GM12878 (cell line): ENCODE data around the gene SLC6A2. TPM values are rescaled to one million over a fixed set of nuclear protein-coding genes. Genes with fewer than 3 reads are reported as not detected.

Experiments used
- ATAC-seq: fragments of 200-7000 bp; cut with Tn5 transposase; 3 replicates; pipeline ENCODE4 v1.9.1; 2020; ENCODE audit warnings: mild to moderate bottlenecking, moderate library complexity
- BruUV-seq: library from RNA; stranded (reverse); fragments of 400-500 nt; replicated peaks from 2 replicates; lab custom pipeline; 2021; lab: Mats Ljungman, UMichigan
- CTCF ChIA-PET: fragments of 300-600 bp; sonication (Branson Sonifier 250); formaldehyde crosslinking; extraction: SDS; loops from one replicate; lab custom pipeline; 2021; ENCODE audit warnings: inconsistent platforms; lab: Yijun Ruan, JAX
- POLR2A ChIA-PET: fragments of 350-600 bp; formaldehyde crosslinking; extraction: SDS; loops from one replicate; lab custom pipeline; 2021; ENCODE audit warnings: inconsistent platforms; lab: Charles Lee
- RAD21 ChIA-PET: fragments of 300-600 bp; sonication (Branson Sonifier 250); formaldehyde crosslinking; loops from one replicate; lab custom pipeline; 2023; ENCODE audit warnings: antibody characterized with exemption; ENCODE audit not compliant: unreplicated experiment; lab: Charles Lee
- SMC1A ChIA-PET: fragments of 300-600 bp; sonication (Branson Sonifier 250); formaldehyde crosslinking; loops from one replicate; lab custom pipeline; 2023; ENCODE audit not compliant: unreplicated experiment, uncharacterized antibody; lab: Charles Lee
- DNase-seq: peaks from one replicate; pipeline ENCODE4 v3.0.0-alpha.2; 2011; ENCODE audit warnings: low read depth, low spot score
- FAIRE-seq: peaks from 3 replicates; lab custom pipeline; 2011; peaks lifted over from hg19 to GRCh38; lab: Jason Lieb, UNC
- H2AFZ ChIP-seq: 2 replicates; pipeline ENCODE4 v1.6.0; 2011; ENCODE audit warnings: low read depth, low read length, control low read depth; ENCODE audit not compliant: control insufficient read depth
- H3K27ac ChIP-seq: 2 replicates; pipeline ENCODE4 v1.5.1; 2011; ENCODE audit warnings: control low read depth; ENCODE audit not compliant: control insufficient read depth, insufficient read depth
- H3K27me3 ChIP-seq, 2 experiments: replicated peaks in 1 of 2; 2 replicates each; pipeline versions ENCODE4 v1.6.0 to v1.6.1; 2011; ENCODE audit warnings: low read length in 1 of 2; ENCODE audit not compliant: control insufficient read depth in 2 of 2, insufficient read depth in 2 of 2
- H3K36me3 ChIP-seq, 2 experiments: 2 replicates each; pipeline ENCODE4 v1.5.1; 2011; ENCODE audit warnings: low read length in 1 of 2; ENCODE audit not compliant: control insufficient read depth in 2 of 2, insufficient read depth in 2 of 2
- H3K4me1 ChIP-seq: 2 replicates; pipeline ENCODE4 v1.6.1; 2011; ENCODE audit warnings: mild to moderate bottlenecking, low read length, moderate library complexity, mixed read lengths; ENCODE audit not compliant: control insufficient read depth, insufficient read depth
- H3K4me2 ChIP-seq: 2 replicates; pipeline ENCODE4 v1.6.0; 2011; ENCODE audit warnings: control low read depth; ENCODE audit not compliant: control insufficient read depth, insufficient read depth
- H3K4me3 ChIP-seq: fragments of 200-600 bp; sonication (generic); 2 replicates; pipeline ENCODE4 v1.5.1; 2016
- H3K79me2 ChIP-seq: 2 replicates; pipeline ENCODE4 v1.6.0; 2011; ENCODE audit warnings: low read length; ENCODE audit not compliant: control insufficient read depth, insufficient read depth
- H3K9ac ChIP-seq: 2 replicates; pipeline ENCODE4 v1.8.0; 2011; ENCODE audit warnings: low read length, control low read depth, mixed read lengths; ENCODE audit not compliant: control insufficient read depth, insufficient read depth
- H3K9me3 ChIP-seq: replicated peaks from 3 replicates; pipeline ENCODE4 v1.5.1; 2011; ENCODE audit warnings: mild to moderate bottlenecking, low read length; ENCODE audit not compliant: control insufficient read depth, insufficient read depth
- H4K20me1 ChIP-seq: 2 replicates; pipeline ENCODE4 v1.6.0; 2011; ENCODE audit not compliant: control insufficient read depth, insufficient read depth
- CEBPB ChIP-seq, 2 experiments: fragments of 150-350 bp in 1 of 2; IDR thresholded peaks; 2 replicates each; pipeline ENCODE4 v1.6.1; 2012 to 2014; ENCODE audit warnings: low read depth in 2 of 2, low read length in 2 of 2, borderline replicate concordance in 1 of 2, inconsistent platforms in 1 of 2
- HDGF ChIP-seq: fragments of 450-650 bp; IDR thresholded peaks from 2 replicates; pipeline ENCODE4 v1.6.1; 2016; ENCODE audit warnings: antibody characterized with exemption
- RCOR1 ChIP-seq: conservative IDR thresholded peaks from 2 replicates; pipeline ENCODE4 v1.6.1; 2012; ENCODE audit warnings: low read depth, low read length, improper control_type of control experiment
- USF2 ChIP-seq: IDR thresholded peaks from 2 replicates; pipeline ENCODE4 v1.6.1; 2011; ENCODE audit warnings: low read depth, low read length, improper control_type of control experiment, borderline replicate concordance
- ZBTB40 ChIP-seq: fragments of 450-650 bp; IDR thresholded peaks from 2 replicates; pipeline ENCODE4 v1.6.1; 2016; ENCODE audit warnings: mild to moderate bottlenecking, moderate library complexity, borderline replicate concordance
- ZNF24 ChIP-seq: fragments of 450-650 bp; IDR thresholded peaks from 2 replicates; pipeline ENCODE4 v1.6.1; 2017; ENCODE audit warnings: antibody characterized with exemption, mild to moderate bottlenecking
- WGBS: methylation state at CpG from one replicate; pipeline ENCODE4 v1.1.6; 2016; ENCODE audit warnings: low lambda C conversion rate; ENCODE audit not compliant: insufficient replicate concordance, insufficient coverage; ENCODE audit errors: missing lambda C conversion rate; 5-methylcytosine and 5-hydroxymethylcytosine counted together
- in situ Hi-C: fragments of 300-500 bp; cut with MboI; formaldehyde crosslinking; loops from 9 replicates; pipeline ENCODE4 v1.14.3; 2018; ENCODE audit warnings: mixed read lengths
- intact Hi-C: fragments of 100-400 bp; cut with micrococcal nuclease; formaldehyde crosslinking; loops from one replicate; pipeline ENCODE4 v1.14.2; 2022; ENCODE audit not compliant: unreplicated experiment
- polyA plus RNA-seq, 11 experiments: library from polyadenylated mRNA; depleted of rRNA in 4 of 11; unstranded in 6 of 11; stranded (reverse) in 5 of 11; fragments of >200 nt; fragmentation: Nextera tagmentation in 4 of 11; fragmentation: Illumina TruSeq in 1 of 11; extraction: Ambion mirVana in 4 of 11; extraction: Trizol in 1 of 11; gene quantifications; 1 replicate in 1 of 11; 2 replicates in 10 of 11; pipeline versions ENCODE4 v1.2.1 to v1.2.3, GENCODE V29; 2011 to 2016; ENCODE audit warnings: inconsistent platforms in 2 of 11, missing spikeins in 2 of 11, low read depth in 1 of 11
- total RNA-seq, 4 experiments: library from RNA; depleted of rRNA in 3 of 4; stranded (reverse); fragments of >200 nt in 3 of 4; fragmentation: Illumina TruSeq in 1 of 4; extraction: Trizol in 1 of 4; gene quantifications; 2 replicates each; pipeline versions ENCODE4 v1.2.1 to v1.2.3, GENCODE V29; 2013 to 2021

SLC6A2 gene
- total and polyA plus RNA-seq, 10 of the 15 experiments (the other 5 are each of a cell fraction or from before 2014, with no cell fraction given), result not detected

- FAIRE-seq (no peak), ATAC-seq (no peak), DNase-seq (no peak)
- WGBS, result 45% methylated on average over 25 of the region's 26 CpGs
- intact Hi-C loops (no loop called here), in situ Hi-C loops (no loop called here)
- Histone ChIP-seq H3K4me1 (no peaks in the 10 kb centered on the region), H3K36me3 (no peaks in the 10 kb centered on the region), H2AFZ (no peak overlapping the region), H4K20me1 (no peaks in the 10 kb centered on the region), H3K9me3 (no peaks in the 10 kb centered on the region), H3K4me2 (no peak overlapping the region), H3K79me2 (no peaks in the 10 kb centered on the region), H3K27me3 (no peaks in the 10 kb centered on the region), H3K9ac (no peak overlapping the region), H3K4me3 (no peak overlapping the region), H3K27ac (no peak overlapping the region)
- TF ChIP-seq RCOR1 (no peak), CEBPB (IDR thresholded peaks at IDR 0.05; ENCODE audit: borderline replicate concordance in 1 of 2, low read depth in 2 of 2, low read length in 2 of 2) (no peak), ZNF24 (no peak), HDGF (no peak), ZBTB40 (no peak), USF2 (no peak)
- ChIA-PET CTCF (no interaction called here), POLR2A (no interaction called here), SMC1A (no interaction called here), RAD21 (no interaction called here)
- no TSS peak for BruUV-seq
Measured at GRCh38 chr16:55671206-55671973, 15.6 kb downstream of the SLC6A2 start.
